ENCODE measurements around the gene CIAO3. TPM values are rescaled to one million over a fixed set of nuclear protein-coding genes. Genes with fewer than 3 reads are reported as not detected.
A peak's percentile ranks its signal among the peaks of the same experiment; 100 is the strongest.

CIAO3 gene
- total and polyA plus RNA-seq, 10 of the 15 experiments (the other 5 are each of a cell fraction or from before 2014, with no cell fraction given) = 1.4 to 37.5 (median 30.8) TPM

DNA sequence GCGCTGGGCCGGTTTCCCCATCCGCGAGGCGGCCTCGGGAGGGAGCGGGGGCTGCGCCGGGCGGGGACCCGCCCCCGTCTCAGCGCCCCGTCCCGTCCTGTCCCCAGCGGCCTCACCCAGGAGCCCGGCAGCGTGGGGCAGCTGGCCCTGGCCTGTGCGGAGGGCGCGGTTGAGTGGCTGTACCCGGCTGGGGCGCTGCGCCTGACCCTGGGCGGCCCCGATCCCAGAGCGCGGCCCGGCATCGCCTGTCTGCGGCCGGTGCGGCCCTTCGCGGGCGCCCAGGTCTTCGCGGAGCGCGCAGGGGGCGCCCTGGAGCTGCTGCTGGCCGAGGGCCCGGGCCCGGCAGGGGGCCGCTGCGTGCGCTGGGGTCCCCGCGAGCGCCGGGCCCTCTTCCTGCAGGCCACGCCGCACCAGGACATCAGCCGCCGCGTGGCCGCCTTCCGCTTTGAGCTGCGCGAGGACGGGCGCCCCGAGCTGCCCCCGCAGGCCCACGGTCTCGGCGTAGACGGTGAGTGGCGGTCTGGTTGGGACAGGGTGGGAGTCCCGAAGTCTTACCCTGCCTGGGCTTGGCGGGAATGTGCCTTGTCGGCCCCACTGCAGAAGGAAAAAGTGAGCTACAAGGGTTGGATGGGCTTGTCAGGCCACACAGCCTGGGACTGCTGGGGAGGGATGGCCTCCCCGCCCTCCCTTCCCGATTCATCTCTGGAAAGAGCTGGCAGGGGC, 25.2 kb downstream of the CIAO3 start:
- Histone ChIP-seq H3K4me3 (peak overlapping the region; percentile 58), H2AFZ (ENCODE audit: control insufficient read depth, low read depth, low read length) (peak overlapping the region; percentile 58), H3K79me2 (ENCODE audit: control insufficient read depth, insufficient read depth, low read length) (no peaks in the 10 kb centered on the region), H3K4me1 (ENCODE audit: control insufficient read depth, insufficient read depth, low read length) (peaks cover 10% of the 10 kb centered on the region), H3K9ac (ENCODE audit: control insufficient read depth, insufficient read depth, low read length) (no peak overlapping the region), H3K27ac (ENCODE audit: control insufficient read depth, insufficient read depth) (no peak overlapping the region), H3K9me3 (replicated peaks; ENCODE audit: control insufficient read depth, insufficient read depth, low read length) (no peaks in the 10 kb centered on the region), H3K36me3 (ENCODE audit: control insufficient read depth in 2 of 2, insufficient read depth in 2 of 2, low read length in 1 of 2) (no peaks in the 10 kb centered on the region), H3K27me3 (replicated peaks in 1 of 2; ENCODE audit: control insufficient read depth in 2 of 2, insufficient read depth in 2 of 2, low read length in 1 of 2) (no peaks in the 10 kb centered on the region), H4K20me1 (ENCODE audit: control insufficient read depth, insufficient read depth) (0 out of 2 replicates have a peak, but pooled peaks cover 2% of the 10 kb centered on the region), H3K4me2 (ENCODE audit: control insufficient read depth, insufficient read depth) (peak overlapping the region; percentile 82)
- POLR2A ChIA-PET = interaction anchor here (1.6 to 2.4 kb wide), 2 partner anchors 21 to 73 kb away, joined by 4 to 7 read pairs; partner anchors contain the start of genes CHTF18 and RPUSD1
- ATAC-seq = peak; percentile 13
- CTCF ChIA-PET = interaction anchor here (1.9 to 2.2 kb wide), 3 partner anchors 22 to 70 kb away, joined by 5 to 9 read pairs (median 6); partner anchors contain the start of gene CIAO3
- no peak for FAIRE-seq
- WGBS (ENCODE audit: insufficient coverage, insufficient replicate concordance, low lambda C conversion rate, missing lambda C conversion rate) = 2% methylated on average over 34 of the region's 74 CpGs
- intact Hi-C loops (cut with micrococcal nuclease; ENCODE audit: unreplicated experiment) (no loop called here), in situ Hi-C loops (cut with MboI) (no loop called here)
- SMC1A ChIA-PET (ENCODE audit: uncharacterized antibody, unreplicated experiment) = interaction anchor here (0.7 to 1.0 kb wide), 2 partner anchors 10 to 17 kb away, joined by 3 read pairs; partner anchors contain the start of gene CCDC78
- RAD21 ChIA-PET (ENCODE audit: unreplicated experiment) = interaction anchor here (1.5 kb wide), 1 partner anchor 70 kb away, joined by 5 read pairs; no protein-coding TSS in a partner anchor
- no peak for DNase-seq (ENCODE audit: low read depth, low spot score)
- TF ChIP-seq GATAD2B (conservative IDR thresholded peaks at IDR 0.05; ENCODE audit: low read depth) = peak; percentile 68; the same call in 1 of the 2 replicates
- TF ChIP-seq CHD1 (IDR thresholded peaks at IDR 0.05; ENCODE audit: low read depth, low read length) = no peak
- no peak for TF ChIP-seq TAF1 (IDR thresholded peaks at IDR 0.05; ENCODE audit: borderline replicate concordance, low read depth, low read length)
- peak; percentile 48 for TF ChIP-seq SUZ12 (IDR thresholded peaks at IDR 0.05; ENCODE audit: unreplicated experiment)
- no peak for TF ChIP-seq NBN (IDR thresholded peaks at IDR 0.05)
- TF ChIP-seq ZNF384 (IDR thresholded peaks at IDR 0.05; ENCODE audit: borderline replicate concordance, low read depth, low read length) = no peak
- TF ChIP-seq POLR2AphosphoS5 (IDR thresholded peaks at IDR 0.05; ENCODE audit: low read length) = no peak
- TF ChIP-seq, protein P1, sequence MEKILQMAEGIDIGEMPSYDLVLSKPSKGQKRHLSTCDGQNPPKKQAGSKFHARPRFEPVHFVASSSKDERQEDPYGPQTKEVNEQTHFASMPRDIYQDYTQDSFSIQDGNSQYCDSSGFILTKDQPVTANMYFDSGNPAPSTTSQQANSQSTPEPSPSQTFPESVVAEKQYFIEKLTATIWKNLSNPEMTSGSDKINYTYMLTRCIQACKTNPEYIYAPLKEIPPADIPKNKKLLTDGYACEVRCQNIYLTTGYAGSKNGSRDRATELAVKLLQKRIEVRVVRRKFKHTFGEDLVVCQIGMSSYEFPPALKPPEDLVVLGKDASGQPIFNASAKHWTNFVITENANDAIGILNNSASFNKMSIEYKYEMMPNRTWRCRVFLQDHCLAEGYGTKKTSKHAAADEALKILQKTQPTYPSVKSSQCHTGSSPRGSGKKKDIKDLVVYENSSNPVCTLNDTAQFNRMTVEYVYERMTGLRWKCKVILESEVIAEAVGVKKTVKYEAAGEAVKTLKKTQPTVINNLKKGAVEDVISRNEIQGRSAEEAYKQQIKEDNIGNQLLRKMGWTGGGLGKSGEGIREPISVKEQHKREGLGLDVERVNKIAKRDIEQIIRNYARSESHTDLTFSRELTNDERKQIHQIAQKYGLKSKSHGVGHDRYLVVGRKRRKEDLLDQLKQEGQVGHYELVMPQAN (conservative IDR thresholded peaks at IDR 0.05) = 0 out of 2 replicates have a peak, but pooled peaks have one; percentile 35
- 0 out of 2 replicates have a peak, but pooled peaks have one; percentile 37 for TF ChIP-seq NR2F1 (conservative IDR thresholded peaks at IDR 0.05)
- TF ChIP-seq, protein P2, sequence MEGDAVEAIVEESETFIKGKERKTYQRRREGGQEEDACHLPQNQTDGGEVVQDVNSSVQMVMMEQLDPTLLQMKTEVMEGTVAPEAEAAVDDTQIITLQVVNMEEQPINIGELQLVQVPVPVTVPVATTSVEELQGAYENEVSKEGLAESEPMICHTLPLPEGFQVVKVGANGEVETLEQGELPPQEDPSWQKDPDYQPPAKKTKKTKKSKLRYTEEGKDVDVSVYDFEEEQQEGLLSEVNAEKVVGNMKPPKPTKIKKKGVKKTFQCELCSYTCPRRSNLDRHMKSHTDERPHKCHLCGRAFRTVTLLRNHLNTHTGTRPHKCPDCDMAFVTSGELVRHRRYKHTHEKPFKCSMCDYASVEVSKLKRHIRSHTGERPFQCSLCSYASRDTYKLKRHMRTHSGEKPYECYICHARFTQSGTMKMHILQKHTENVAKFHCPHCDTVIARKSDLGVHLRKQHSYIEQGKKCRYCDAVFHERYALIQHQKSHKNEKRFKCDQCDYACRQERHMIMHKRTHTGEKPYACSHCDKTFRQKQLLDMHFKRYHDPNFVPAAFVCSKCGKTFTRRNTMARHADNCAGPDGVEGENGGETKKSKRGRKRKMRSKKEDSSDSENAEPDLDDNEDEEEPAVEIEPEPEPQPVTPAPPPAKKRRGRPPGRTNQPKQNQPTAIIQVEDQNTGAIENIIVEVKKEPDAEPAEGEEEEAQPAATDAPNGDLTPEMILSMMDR (IDR thresholded peaks at IDR 0.05 in 2 of 3, conservative IDR thresholded peaks at IDR 0.05 in 1 of 3; ENCODE audit: control insufficient read depth in 2 of 3, extremely low read depth in 1 of 3, insufficient read depth in 1 of 3, low read depth in 3 of 3, low read length in 3 of 3) = 0 out of 6 replicates have a peak, but pooled peaks of 2 of the 3 experiments have one; percentile 1 to 15
- TF ChIP-seq IKZF1 (conservative IDR thresholded peaks at IDR 0.05) = peak; percentile 54; the same call in 1 of the 2 replicates
- TF ChIP-seq STAT3 (IDR thresholded peaks at IDR 0.05; ENCODE audit: low read depth, low read length) = no peak
- TF ChIP-seq HDAC6 (IDR thresholded peaks at IDR 0.05; ENCODE audit: unreplicated experiment) = peak; percentile 86
- no peak for TF ChIP-seq SREBF1 (IDR thresholded peaks at IDR 0.05; ENCODE audit: low read length)
- TF ChIP-seq LARP7 (IDR thresholded peaks at IDR 0.05) = peak; percentile 70; the same call in 1 of the 2 replicates
- no TSS peak for BruUV-seq (replicated peaks)

All from GM12878 (cell line).